HepG2 (cell line): ENCODE data around the gene AFTPH. TPM values are rescaled to one million over a fixed set of nuclear protein-coding genes. Genes with fewer than 3 reads are reported as not detected.

Source experiments
- ELF3 ChIP-seq: IDR thresholded peaks from 2 replicates; pipeline ENCODE4 v1.6.1; 2016; ENCODE audit warnings: missing genetic modification reagents, missing compliant biosample characterization
- KLF16 ChIP-seq, 2 experiments: sonication (generic) in 1 of 2; formaldehyde crosslinking in 1 of 2; IDR thresholded peaks; 2 replicates each; pipeline versions ENCODE4 v1.6.1 to v1.8.0; 2016 to 2023; ENCODE audit warnings: missing genetic modification reagents in 2 of 2, missing compliant biosample characterization in 1 of 2
- KLF6 ChIP-seq: IDR thresholded peaks from 2 replicates; pipeline ENCODE4 v1.8.0; 2016; ENCODE audit warnings: missing biosample characterization, missing genetic modification reagents
- POLR2A ChIP-seq, 2 experiments: IDR thresholded peaks; 2 replicates each; pipeline ENCODE4 v1.6.1; 2011; ENCODE audit warnings: low read depth in 2 of 2, low read length in 2 of 2, mild to moderate bottlenecking in 1 of 2, moderate library complexity in 1 of 2; ENCODE audit not compliant: insufficient read depth in 1 of 2
- RCOR2 ChIP-seq: IDR thresholded peaks from 2 replicates; pipeline ENCODE4 v1.6.1; 2016; ENCODE audit warnings: missing biosample characterization, missing genetic modification reagents
- RFX5 ChIP-seq: IDR thresholded peaks from 2 replicates; pipeline ENCODE4 v1.6.1; 2011; ENCODE audit warnings: low read depth, low read length, improper control_type of control experiment
- RORA ChIP-seq: sonication (generic); formaldehyde crosslinking; IDR thresholded peaks from 2 replicates; pipeline ENCODE4 v1.5.0; 2020; ENCODE audit warnings: mild to moderate bottlenecking, missing genetic modification reagents, moderate library complexity
- SP4 ChIP-seq: sonication (generic); formaldehyde crosslinking; IDR thresholded peaks from 2 replicates; pipeline ENCODE4 v1.8.1; 2023; ENCODE audit warnings: mild to moderate bottlenecking, missing genetic modification reagents
- SRSF9 ChIP-seq: fragments of 200-400 bp; formaldehyde crosslinking; IDR thresholded peaks from 2 replicates; pipeline ENCODE4 v1.6.1; 2018; ENCODE audit warnings: borderline replicate concordance, mild to moderate bottlenecking, low read depth, low read length; ENCODE audit not compliant: insufficient read depth, poor library complexity, severe bottlenecking
- SSRP1 ChIP-seq: IDR thresholded peaks from 2 replicates; pipeline ENCODE4 v1.6.1; 2016; ENCODE audit warnings: control low read depth
- U2AF2 ChIP-seq: fragments of 200-400 bp; formaldehyde crosslinking; IDR thresholded peaks from 2 replicates; pipeline ENCODE4 v1.6.1; 2017; ENCODE audit warnings: low read depth, mild to moderate bottlenecking, low read length
- ZBTB1 ChIP-seq: sonication (generic); formaldehyde crosslinking; IDR thresholded peaks from 2 replicates; pipeline ENCODE4 v1.4.0; 2020; ENCODE audit warnings: missing genetic modification reagents, borderline replicate concordance
- ZNF232 ChIP-seq: sonication (generic); formaldehyde crosslinking; IDR thresholded peaks from 2 replicates; pipeline ENCODE4 v1.4.0; 2020; ENCODE audit warnings: missing genetic modification reagents, borderline replicate concordance
- ZNF235 ChIP-seq: sonication (generic); formaldehyde crosslinking; IDR thresholded peaks from 2 replicates; pipeline ENCODE4 v1.8.1; 2023; ENCODE audit warnings: mild to moderate bottlenecking, missing genetic modification reagents, borderline replicate concordance
- ZNF337 ChIP-seq: sonication (generic); formaldehyde crosslinking; IDR thresholded peaks from 2 replicates; pipeline ENCODE4 v1.5.1; 2020; ENCODE audit warnings: missing genetic modification reagents, low read depth, mild to moderate bottlenecking, borderline replicate concordance
- ZNF34 ChIP-seq: sonication (generic); formaldehyde crosslinking; IDR thresholded peaks from 2 replicates; pipeline ENCODE4 v1.4.0; 2020; ENCODE audit warnings: mild to moderate bottlenecking, missing genetic modification reagents, borderline replicate concordance
- ZNF570 ChIP-seq: sonication (generic); formaldehyde crosslinking; IDR thresholded peaks from 2 replicates; pipeline ENCODE4 v1.4.0; 2020; ENCODE audit warnings: mild to moderate bottlenecking, missing genetic modification reagents, borderline replicate concordance
- polyA plus RNA-seq, 8 experiments: library from polyadenylated mRNA; depleted of rRNA in 3 of 8; stranded (reverse) in 7 of 8; unstranded in 1 of 8; fragments of >200 nt; fragmentation: Illumina TruSeq in 4 of 8; extraction: Trizol in 4 of 8; gene quantifications; 2 replicates each; pipeline versions ENCODE4 v1.2.1 to v1.2.3, GENCODE V29; 2011 to 2016; ENCODE audit warnings: low read depth in 4 of 8, missing spikeins in 1 of 8, mixed read lengths in 1 of 8; ENCODE audit not compliant: insufficient read depth in 1 of 8
- total RNA-seq, 5 experiments: library from RNA; depleted of rRNA; stranded (reverse); fragments of >200 nt; fragmentation: Illumina TruSeq; extraction: Trizol; gene quantifications; 2 replicates each; pipeline ENCODE4 v1.2.3, GENCODE V29; 2016; ENCODE audit warnings: low read depth in 1 of 5
- TF ChIP-seq, protein P1 (sequence below): sonication (generic); formaldehyde crosslinking; IDR thresholded peaks from 2 replicates; pipeline ENCODE4 v1.8.1; 2023; ENCODE audit warnings: missing genetic modification reagents, mild to moderate bottlenecking, borderline replicate concordance
- TF ChIP-seq, protein P2 (sequence below): sonication (generic); formaldehyde crosslinking; IDR thresholded peaks from 2 replicates; pipeline ENCODE4 v1.4.0; 2020; ENCODE audit warnings: missing genetic modification reagents
- TF ChIP-seq, protein P3 (sequence below): sonication (generic); formaldehyde crosslinking; IDR thresholded peaks from one replicate; pipeline ENCODE4 v1.5.1; 2020; ENCODE audit warnings: mild to moderate bottlenecking, missing genetic modification reagents; ENCODE audit errors: not compliant biosample characterization

Gene AFTPH
- total and polyA plus RNA-seq, 2 of the 13 experiments (the other 11 are each of a cell fraction or from before 2014, with no cell fraction given): 27.5 to 36.8 TPM

DNA sequence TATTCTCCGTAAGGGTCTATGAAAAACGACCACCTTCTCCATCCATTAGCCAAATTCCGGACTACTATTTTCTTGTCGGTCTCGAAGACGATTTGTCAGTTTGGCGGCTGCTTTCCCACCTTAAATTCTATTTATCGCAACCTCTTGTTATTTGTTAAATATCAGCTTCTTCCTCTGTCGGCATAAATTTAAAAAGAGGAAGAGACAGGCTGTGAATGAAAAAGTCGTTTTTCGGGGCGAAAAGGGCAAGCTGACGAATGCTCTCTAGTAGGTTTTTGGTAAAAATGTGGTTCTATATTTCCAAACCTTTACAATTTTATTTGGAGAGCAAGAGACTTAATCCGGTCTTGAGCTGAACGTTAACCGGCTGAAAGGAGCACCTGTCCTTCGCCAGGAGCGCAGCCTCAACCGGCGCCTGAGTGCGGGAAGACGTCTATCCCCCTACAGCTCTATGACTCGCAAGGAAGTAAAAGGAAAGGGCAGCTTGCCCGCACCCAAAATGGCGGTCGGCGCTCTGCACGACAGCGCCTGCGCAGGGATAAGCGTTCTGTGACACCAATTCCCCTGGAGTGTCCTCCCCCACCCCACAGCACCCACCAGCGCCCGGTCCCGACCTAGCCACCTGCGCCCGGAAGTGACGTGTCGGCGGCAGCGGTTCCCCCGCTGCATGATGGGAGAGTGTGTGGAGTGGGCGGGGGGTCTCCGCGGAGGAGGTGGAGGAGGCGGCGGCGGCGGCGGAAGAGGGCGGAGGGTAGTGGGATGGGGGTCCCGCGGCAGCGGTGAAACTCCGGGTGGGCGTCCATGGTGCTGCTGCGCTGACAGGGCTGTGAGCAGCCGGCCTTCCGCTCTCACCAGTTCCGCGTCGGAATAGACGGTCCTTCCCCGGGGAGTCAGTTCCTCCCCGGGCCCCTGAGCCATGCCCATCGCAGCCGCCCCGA lies at the start of gene AFTPH (continued):
- no peak for TF ChIP-seq U2AF2
- TF ChIP-seq KLF16 (CRISPR knock-in tag; IDR thresholded peaks at IDR 0.05): peak in 1 of 2 experiments; percentile 79; a peak in 1 of 4 replicates
- TF ChIP-seq RCOR2 (CRISPR knock-in tag): no peak
- 0 out of 2 replicates have a peak, but pooled peaks have one; percentile 48 for TF ChIP-seq ZNF337 (CRISPR knock-in tag)
- TF ChIP-seq POLR2A (IDR thresholded peaks at IDR 0.05; ENCODE audit: insufficient read depth in 1 of 2, low read depth in 2 of 2, low read length in 2 of 2): peak; percentile 82 to 90
- no peak for TF ChIP-seq ZNF235 (CRISPR knock-in tag)
- no peak for TF ChIP-seq SP4 (CRISPR knock-in tag)
- TF ChIP-seq ZNF232 (CRISPR knock-in tag): no peak
- TF ChIP-seq KLF6 (CRISPR knock-in tag): peak; percentile 2; the same call in 1 of the 2 replicates
- TF ChIP-seq ZNF570: no peak
- TF ChIP-seq, protein P1, sequence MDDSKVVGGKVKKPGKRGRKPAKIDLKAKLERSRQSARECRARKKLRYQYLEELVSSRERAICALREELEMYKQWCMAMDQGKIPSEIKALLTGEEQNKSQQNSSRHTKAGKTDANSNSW (CRISPR knock-in tag): no peak
- TF ChIP-seq, protein P2, sequence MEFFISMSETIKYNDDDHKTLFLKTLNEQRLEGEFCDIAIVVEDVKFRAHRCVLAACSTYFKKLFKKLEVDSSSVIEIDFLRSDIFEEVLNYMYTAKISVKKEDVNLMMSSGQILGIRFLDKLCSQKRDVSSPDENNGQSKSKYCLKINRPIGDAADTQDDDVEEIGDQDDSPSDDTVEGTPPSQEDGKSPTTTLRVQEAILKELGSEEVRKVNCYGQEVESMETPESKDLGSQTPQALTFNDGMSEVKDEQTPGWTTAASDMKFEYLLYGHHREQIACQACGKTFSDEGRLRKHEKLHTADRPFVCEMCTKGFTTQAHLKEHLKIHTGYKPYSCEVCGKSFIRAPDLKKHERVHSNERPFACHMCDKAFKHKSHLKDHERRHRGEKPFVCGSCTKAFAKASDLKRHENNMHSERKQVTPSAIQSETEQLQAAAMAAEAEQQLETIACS: no peak; the same call in 1 of the 2 replicates
- no peak; the same call in 1 of the 2 replicates for TF ChIP-seq ZNF34 (CRISPR knock-in tag)
- TF ChIP-seq SSRP1 (CRISPR knock-in tag): no peak
- no peak for TF ChIP-seq RFX5
- TF ChIP-seq SRSF9: no peak
- TF ChIP-seq, protein P3, sequence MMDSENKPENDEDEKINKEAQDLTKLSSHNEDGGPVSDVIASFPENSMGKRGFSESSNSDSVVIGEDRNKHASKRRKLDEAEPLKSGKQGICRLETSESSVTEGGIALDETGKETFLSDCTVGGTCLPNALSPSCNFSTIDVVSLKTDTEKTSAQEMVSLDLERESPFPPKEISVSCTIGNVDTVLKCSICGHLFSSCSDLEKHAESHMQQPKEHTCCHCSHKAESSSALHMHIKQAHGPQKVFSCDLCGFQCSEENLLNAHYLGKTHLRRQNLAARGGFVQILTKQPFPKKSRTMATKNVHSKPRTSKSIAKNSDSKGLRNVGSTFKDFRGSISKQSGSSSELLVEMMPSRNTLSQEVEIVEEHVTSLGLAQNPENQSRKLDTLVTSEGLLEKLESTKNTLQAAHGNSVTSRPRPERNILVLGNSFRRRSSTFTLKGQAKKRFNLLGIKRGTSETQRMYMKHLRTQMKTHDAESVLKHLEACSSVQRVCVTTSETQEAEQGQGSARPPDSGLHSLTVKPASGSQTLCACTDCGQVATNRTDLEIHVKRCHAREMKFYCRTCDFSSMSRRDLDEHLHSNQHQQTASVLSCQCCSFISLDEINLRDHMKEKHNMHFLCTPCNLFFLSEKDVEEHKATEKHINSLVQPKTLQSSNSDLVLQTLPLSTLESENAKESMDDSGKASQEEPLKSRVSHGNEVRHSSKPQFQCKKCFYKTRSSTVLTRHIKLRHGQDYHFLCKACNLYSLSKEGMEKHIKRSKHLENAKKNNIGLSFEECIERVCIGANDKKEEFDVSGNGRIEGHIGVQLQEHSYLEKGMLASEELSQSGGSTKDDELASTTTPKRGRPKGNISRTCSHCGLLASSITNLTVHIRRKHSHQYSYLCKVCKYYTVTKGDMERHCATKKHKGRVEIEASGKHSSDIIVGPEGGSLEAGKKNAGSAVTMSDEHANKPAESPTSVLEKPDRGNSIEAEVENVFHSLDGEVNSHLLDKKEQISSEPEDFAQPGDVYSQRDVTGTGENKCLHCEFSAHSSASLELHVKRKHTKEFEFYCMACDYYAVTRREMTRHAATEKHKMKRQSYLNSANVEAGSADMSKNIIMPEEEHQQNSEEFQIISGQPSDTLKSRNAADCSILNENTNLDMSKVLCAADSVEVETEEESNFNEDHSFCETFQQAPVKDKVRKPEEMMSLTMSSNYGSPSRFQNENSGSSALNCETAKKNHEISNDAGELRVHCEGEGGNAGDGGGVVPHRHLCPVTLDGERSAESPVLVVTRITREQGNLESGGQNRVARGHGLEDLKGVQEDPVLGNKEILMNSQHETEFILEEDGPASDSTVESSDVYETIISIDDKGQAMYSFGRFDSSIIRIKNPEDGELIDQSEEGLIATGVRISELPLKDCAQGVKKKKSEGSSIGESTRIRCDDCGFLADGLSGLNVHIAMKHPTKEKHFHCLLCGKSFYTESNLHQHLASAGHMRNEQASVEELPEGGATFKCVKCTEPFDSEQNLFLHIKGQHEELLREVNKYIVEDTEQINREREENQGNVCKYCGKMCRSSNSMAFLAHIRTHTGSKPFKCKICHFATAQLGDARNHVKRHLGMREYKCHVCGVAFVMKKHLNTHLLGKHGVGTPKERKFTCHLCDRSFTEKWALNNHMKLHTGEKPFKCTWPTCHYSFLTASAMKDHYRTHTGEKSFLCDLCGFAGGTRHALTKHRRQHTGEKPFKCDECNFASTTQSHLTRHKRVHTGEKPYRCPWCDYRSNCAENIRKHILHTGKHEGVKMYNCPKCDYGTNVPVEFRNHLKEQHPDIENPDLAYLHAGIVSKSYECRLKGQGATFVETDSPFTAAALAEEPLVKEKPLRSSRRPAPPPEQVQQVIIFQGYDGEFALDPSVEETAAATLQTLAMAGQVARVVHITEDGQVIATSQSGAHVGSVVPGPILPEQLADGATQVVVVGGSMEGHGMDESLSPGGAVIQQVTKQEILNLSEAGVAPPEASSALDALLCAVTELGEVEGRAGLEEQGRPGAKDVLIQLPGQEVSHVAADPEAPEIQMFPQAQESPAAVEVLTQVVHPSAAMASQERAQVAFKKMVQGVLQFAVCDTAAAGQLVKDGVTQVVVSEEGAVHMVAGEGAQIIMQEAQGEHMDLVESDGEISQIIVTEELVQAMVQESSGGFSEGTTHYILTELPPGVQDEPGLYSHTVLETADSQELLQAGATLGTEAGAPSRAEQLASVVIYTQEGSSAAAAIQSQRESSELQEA (CRISPR knock-in tag): peak; percentile 25
- peak; percentile 97 for TF ChIP-seq ELF3
- no peak for TF ChIP-seq ZBTB1 (CRISPR knock-in tag)
- TF ChIP-seq RORA (CRISPR knock-in tag): no peak
